Cerebellar nuclear complex (tissue), 1 donor: Measurements from ENCODE around the gene ARHGEF28.

Source experiments
- DNase-seq, 2 experiments: peaks; one replicate each; lab custom pipeline; 2025; lab: John Stamatoyannopoulos, UW

The ARHGEF28 gene

DNA sequence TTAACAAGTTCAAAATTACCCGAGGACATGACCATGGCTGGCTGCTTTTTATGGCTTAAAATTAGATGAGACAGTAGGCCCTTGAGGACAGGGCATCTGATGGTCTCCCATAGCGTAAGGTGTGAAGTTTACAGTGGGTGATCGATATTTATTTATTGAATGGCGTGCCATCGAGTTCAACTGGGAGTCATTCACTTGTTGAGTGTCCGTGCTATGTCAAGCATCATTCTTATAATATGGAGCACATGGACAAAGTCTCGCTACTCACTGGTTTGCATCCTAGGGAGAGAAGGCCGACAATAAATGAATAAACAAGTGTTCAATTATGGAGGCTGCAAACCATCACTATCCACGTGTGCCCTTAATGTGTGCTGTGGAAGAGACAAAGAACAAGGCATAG, 277.2 kb downstream of the ARHGEF28 start:
- DNase-seq, result no peak

GRCh38 chr5:73906277-73906676, 280.3 kb downstream of the ARHGEF28 start:
- DNase-seq, result no peak

DNA sequence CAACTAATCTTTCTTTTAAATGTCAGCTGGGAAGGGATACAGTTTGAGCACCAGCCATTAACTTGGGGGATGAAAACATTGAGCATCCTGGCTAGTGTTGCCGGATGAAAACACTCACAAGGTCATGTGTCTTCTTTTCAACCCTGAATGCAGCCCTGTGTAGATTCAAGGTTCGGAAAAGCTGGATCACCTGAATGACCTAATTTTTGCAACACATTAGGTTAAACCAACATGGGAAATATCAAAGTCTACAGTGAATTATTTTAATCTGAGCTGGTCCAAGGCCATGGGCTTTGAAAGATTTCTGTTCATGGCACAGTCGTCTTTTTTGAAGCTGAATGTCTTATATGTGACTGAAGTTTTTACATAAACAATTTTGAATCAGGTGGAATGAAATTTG, 281.2 kb downstream of the ARHGEF28 start:
- no peak for DNase-seq

- no peak for DNase-seq
Measured at GRCh38 chr5:73908395-73908794, 282.4 kb downstream of the ARHGEF28 start.

- no peak for DNase-seq
Measured at GRCh38 chr5:73908846-73909245, 282.9 kb downstream of the ARHGEF28 start.

DNA sequence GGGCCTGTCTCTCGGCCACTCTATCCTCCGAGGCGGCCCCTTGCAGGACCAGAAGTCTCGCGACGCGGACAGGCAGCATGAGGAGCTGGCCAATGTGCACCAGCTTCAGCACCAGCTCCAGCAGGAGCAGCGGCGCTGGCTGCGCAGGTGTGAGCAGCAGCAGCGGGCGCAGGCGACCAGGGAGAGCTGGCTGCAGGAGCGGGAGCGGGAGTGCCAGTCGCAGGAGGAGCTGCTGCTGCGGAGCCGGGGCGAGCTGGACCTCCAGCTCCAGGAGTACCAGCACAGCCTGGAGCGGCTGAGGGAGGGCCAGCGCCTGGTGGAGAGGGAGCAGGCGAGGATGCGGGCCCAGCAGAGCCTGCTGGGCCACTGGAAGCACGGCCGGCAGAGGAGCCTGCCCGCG, 283.5 kb downstream of the ARHGEF28 start:
- DNase-seq, result no peak

GRCh38 chr5:73911761-73912393, 285.9 kb downstream of the ARHGEF28 start:
- no peak for DNase-seq

DNA sequence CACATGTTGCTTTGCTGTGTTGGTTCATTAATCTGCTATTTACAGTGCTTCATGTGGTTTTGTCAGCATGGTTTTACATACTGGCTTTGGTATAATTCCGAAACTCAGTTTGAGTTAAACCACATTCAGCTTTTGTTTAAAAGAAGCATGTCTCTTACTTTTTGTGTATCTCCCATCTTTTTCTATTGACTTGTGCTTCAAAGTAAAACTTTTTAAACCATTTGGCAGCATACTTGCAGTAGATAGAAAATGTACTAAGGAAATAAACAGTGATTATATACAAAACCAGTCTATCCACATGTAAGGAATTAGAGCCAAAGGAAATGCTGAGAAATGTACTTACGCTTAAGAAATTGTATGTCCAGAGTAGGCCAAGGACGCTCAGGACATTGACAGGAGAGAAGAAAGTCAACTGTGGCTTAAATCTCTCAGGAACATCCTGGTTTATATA, 286.9 kb downstream of the ARHGEF28 start:
- DNase-seq, result no peak

DNA sequence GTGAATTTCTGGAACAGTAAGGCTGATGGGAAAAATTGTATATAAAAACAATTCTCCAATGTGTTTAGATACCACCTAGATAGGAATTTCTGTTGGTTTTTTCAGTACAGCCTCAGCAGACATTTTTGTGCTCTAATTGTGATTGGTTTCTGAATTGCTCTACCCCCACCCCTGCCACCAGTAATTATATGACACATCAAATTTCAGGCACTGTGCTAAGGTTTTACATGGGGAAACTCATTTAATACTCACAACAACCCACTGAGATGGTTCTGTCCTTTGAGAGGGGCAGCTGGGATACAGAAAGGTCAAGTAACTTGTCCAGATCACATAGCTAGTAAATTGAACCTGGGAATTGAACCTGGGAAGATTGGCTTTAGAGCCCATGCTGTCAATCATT, 288.0 kb downstream of the ARHGEF28 start:
- DNase-seq, result no peak

GRCh38 chr5:73915345-73915744, 289.3 kb downstream of the ARHGEF28 start:
- DNase-seq, result no peak

GRCh38 chr5:73917433-73917832, 291.4 kb downstream of the ARHGEF28 start:
- DNase-seq, result peak in 1 of 2 experiments; percentile 29

GRCh38 chr5:73917891-73918290, 291.9 kb downstream of the ARHGEF28 start:
- DNase-seq, result no peak

GRCh38 chr5:73918791-73919221, 292.8 kb downstream of the ARHGEF28 start:
- DNase-seq, result no peak

- no peak for DNase-seq
Measured at GRCh38 chr5:73921741-73922140, 295.7 kb downstream of the ARHGEF28 start.

GRCh38 chr5:73922224-73922623, 296.2 kb downstream of the ARHGEF28 start:
- no peak for DNase-seq

GRCh38 chr5:73922875-73923557, 297.0 kb downstream of the ARHGEF28 start:
- DNase-seq, result no peak

GRCh38 chr5:73928476-73929070, 302.6 kb downstream of the ARHGEF28 start:
- DNase-seq, result no peak

DNA sequence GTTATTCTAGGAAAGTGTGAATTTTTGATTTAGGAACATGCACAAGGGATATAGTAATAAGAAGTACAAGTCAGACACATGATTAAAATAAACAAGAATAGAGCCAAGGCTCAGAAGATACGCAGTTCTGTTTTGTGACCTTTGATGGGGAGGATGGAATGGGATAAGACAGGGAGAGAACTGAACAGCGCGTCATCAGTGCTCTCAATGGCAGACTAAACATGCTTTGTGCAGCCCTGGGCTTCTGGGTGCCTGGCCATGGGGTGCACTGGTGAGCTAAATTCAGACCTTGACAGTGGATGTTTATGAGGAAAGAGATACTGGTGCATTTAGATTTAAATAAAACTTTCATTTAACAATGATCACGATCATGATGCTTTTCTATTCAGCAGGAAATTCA, 309.7 kb downstream of the ARHGEF28 start:
- no peak for DNase-seq

- DNase-seq, result no peak
Measured at GRCh38 chr5:73938280-73938937, 312.4 kb downstream of the ARHGEF28 start.

DNA sequence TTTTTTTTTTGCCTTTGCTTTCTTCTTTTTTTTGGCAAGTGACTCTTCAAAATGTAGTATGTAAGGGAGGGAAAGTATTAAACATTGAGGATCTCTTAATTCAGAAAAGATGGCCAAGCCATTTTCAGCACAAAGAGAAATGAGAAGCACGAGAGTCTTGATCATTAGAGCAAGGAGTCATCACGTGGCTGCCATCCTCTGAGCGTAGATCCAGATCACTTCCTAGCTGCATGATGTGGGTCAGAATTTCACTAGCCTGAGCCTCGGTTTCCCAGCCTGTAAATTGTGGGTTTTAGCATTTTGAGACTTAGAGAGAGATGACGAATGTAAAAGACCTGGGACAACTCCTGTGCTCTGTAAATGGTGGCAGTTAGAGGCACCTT, 312.9 kb downstream of the ARHGEF28 start:
- no peak for DNase-seq

DNA sequence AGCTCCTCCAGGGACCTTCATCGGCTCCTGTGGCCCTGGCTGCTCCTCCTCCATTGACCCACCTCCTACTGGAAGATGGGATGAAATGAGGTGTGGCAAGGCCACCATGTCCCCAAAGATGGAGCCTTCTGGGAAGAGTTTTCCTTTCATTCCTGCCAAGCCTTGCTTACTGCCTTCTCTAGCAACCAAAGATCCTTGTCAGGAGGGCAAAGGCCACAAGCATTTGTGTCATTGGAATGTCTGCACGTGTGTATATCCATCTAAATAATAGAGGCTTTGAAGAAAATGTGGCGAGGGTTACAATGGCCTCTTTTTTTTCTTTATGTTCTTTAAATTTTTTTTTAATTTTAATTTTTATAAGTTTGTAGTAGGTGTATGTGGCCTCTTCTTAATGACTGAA, 313.6 kb downstream of the ARHGEF28 start:
- no peak for DNase-seq

DNA sequence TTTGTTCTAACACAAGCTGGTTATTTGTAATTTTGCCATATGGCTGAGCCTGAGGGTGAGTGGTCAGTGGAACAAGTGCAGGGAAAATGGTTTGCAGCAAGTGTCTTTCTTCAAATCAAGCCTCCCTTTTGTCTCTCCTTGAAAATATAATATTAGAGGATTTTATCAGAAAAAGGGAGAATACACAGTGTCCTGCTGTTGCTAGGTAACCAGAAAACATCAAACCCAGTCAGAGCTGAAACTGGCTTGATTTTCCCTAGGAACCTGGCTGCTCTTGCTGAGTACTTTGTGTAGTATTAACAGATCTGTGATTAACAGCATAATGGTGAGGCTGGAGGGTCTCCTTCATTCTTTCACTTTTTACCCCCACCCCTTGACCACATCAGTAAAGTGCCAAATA, 314.0 kb downstream of the ARHGEF28 start:
- no peak for DNase-seq

- no peak for DNase-seq
Measured at GRCh38 chr5:73940801-73941200, 314.8 kb downstream of the ARHGEF28 start.
